GM21381 (cell line): ENCODE results near the gene G6PC3.

Experiments
- ATAC-seq: cut with Tn5 transposase; IDR thresholded peaks from one replicate; pipeline ENCODE4 v1.9.1; 2021; ENCODE audit warnings: mild to moderate bottlenecking, moderate library complexity; ENCODE audit not compliant: unreplicated experiment

G6PC3 gene

DNA sequence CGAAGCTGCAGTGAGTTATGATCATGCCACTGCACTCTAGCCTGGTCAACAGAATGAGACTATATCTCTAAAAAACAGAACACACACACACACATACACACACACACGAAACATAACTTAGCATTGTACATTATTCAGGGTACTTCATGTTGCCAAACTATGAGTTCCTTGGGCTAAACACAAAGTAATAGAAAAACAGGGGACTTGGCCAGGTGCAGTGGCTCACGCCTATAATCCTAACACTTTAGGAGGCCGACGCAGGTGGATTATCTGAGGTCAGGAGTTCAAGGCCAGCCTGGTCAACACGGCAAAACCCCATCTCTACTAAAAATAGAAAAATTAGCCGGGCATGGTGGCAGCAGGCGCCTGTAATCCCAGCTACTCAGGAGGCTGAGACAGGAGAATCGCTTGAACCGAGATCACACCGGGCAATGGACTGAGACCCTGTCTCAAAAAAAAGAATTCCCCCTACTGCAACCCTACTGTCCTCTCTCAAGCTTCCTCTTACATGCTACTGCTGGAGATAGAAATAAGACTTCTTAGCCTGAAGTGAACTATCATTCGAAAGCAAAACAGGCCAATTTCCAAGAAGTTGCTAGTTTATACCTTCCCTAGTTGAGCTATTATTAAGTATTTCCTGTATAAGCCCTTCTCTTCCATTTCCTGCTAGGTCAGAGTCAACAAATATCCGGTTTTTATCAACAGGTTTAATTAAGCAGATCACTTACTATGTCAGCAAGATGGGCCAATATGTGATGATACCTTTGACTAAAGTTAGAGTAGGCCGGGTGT is 11.2 kb upstream of the G6PC3 start:
- ATAC-seq = no peak

DNA sequence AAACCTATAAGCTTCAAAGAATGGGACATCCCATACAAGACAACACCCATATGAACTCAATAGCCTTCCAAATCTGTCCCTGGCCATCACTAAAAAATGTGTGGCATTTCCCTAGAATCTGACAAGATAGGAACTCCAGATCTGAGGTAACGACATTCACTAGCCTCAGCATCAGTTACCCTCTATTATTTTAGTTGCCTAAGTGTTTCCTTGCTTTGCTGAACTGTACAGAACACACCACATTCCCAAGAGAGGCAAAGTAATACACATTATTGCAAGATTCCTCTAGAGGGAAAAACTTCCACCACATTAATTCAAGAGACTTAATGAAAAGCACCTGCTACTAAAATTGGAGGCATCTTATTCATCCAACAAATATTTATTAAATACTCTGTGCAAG is 9.1 kb upstream of the G6PC3 start:
- ATAC-seq = no peak

DNA sequence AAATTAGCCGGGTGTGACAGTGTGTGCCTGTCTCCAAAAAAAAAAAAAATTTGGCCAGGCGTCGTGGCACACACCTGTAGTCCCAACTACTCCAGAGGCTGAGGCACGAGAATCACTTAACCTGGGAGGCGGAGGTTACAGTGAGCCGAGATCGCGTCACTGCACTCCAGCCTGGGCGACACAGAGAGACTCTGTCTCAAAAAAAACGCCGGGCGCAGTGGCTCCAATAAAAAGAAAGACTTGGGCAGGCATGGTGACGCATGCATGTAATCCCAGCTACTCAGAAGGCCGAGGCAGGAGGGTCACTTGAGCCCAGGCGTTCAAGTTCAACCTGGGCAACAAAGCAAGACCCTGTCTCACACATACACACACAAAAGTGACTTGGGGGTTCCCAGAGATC is 7.7 kb upstream of the G6PC3 start:
- ATAC-seq = no peak

DNA sequence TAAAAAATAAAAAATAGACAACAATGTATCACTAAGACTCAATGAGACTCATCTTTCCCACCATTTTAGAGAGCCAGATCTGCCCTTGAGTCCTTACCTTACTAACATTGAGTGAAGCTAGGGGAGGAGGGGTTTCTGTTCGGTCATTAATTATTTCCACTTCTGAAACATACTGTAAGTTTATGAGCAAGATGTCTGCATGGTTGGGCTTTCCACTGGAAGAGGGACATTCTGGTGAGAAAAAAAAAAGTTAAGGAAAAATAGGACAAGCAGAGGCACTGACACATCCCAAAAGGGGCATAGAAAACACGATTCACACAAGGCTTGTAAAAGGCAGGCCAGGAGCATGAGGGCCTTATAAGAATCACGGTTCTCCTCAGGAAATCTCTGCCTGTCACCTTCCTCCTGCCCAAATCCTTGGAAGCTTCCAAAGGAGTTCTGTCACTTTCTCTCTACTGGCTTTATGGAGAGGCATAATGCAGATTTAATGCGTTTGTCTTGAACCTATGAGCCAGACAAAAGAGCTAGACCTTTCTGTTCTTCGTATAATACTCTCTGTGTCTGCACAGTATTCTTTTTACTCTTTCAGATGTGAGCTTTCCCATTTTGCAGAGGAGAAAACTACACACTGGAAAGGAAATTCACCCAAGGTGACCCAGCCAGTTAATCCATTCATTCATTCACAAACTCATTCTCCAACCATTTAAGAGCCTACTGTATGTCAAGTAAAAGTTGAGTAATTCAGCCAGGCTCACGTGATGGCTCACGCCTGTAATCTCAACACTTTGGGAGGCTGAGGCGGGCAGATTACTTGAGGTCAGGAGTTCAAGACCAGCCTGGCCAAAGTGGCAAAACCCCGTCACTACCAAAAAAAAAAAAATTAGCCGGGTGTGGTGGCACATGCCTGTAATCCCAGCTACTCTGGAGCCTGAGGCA is 6.6 kb upstream of the G6PC3 start:
- no peak for ATAC-seq

DNA sequence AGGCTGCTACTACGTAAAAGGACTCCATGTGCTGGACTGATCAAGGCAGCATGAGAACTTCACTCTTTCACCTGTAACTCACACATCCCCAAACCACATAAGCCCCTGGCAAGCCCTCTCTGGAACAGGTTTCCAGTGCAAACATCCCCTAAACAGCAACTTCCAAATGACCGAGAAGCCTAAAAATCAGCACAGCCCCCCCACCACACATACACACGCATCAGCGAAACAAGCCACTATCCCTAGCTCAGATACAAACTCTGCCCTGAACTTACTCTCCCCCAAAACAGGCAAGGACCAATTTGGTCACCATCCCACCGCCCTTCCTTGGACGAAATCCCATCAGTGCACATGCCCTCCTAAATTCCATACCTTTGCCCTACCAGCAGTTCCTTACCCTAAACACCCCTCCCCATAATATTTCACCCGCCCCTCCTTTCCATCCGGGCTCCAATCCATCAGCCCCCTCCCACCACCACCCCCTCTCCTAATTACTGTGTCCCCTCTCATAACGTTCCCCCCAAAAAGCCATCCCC is 4.8 kb upstream of the G6PC3 start:
- no peak for ATAC-seq

DNA sequence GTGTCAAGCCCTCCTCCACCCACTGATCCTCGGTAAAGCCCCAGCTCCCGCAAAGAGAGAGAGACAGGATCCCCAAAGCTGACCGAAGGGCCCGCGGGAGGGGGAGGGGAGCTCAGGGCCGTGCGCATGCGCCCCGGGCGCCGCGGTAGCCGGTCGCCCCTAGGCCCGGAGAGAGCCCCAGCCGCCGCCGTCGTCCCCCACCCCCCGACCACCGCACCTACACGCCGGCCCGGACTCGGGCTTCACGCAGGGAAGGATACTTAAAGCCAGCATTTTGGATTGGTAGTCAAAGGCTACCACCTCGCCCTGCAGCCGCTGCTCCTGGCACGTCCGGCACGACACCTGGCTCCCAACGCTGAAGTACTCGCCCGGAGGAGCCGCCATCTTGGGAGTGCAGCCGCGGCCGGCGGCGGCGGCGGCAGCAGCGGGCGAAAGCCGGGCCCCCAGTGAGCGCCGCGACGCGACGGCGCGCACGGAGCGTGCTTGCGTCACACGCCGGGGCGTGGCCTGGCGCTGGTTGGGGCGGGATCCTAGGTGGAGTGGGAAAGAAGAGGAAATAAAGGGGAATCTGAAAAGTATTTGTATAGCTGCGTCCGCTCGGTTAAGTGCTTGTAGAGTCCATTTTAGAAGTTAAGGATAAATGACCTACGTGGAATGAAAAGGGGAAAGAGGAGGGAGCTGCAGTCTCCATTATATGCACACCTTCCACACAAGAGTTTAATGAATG is 4.2 kb upstream of the G6PC3 start, which contains the start of gene LSM12:
TSS of gene LSM12 (minus strand) at position 468 of the 727 bp plus-strand sequence. CDS start at position 384, 84 bp downstream.
- ATAC-seq = peak; percentile 57

DNA sequence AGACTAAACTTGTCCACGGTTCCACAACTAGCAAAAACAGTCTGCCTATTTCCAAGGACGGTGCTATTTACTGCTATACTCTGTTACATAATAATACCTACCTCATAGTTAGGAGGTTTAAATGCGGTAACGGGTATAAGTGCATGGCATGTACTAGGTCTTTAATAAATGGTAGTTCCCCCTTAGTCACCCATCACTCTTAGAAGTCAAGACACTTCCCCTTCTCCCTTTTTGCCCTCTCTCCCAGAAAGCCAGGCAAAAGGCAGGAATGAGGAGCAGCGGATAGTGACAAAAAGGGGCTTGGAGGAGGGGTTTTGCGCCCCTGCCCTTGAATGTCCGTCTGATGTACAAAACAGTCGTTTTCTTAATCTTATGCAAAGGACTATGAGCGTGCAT is 3.0 kb upstream of the G6PC3 start:
- ATAC-seq = no peak

DNA sequence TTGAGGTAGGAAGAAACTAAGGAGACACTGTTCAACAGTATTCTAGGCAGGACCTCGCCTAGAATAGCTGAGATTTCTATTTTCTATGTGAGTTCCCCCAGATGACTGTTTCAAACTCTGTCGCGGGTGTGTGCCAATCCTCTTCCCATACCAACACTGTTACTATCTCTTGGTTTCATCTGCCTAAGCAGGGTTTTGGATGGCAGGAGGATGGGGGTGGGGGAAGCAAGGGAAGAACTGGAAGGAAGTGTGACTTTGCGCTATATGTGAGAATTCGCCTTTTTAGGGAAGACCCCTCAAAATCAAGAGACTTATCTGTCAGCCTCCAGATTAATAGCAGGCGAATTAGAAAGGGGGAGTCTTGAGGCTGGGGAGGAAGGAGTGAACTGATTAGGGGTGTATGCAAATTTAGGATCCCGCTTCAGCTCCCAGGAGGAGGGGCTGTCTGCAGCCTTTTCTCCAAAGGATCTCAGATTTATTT is 521 bp upstream of the G6PC3 start:
- no peak for ATAC-seq

DNA sequence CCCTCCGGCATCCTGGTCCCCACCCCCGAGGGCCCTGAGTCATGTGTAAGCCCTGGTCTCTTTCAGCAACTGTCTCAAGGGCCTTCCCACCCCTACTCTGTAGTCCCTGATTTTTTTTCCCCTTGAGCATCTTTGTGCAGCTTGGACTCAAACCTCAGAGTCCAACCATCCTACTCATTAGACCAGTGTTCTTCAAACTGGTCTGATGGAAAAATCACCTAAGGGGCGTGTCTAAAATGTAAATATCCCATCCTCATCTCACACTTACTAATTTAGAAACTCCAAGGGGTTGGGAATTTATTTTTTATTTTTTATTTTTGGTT is 624 bp downstream of the G6PC3 start:
- no peak for ATAC-seq

DNA sequence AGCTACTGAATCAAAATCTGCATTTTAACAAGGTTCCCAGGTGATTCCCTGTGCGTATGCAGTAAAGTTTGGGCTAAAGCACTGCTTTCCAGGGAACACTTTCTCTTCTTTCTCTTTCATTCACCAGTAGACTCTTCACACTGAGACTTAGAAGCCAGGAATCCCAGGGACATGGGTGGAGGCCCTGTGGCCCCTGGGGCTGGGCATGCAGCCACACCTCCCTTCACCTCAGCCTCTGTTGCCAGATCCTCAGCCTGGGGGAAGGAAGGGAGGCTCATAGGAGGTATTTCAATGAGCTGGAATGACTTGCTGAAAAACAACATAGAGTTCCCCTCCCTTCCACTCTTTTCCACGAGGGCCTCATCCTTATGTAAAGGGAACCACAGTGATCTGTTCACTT is 1.2 kb downstream of the G6PC3 start:
- ATAC-seq = no peak

DNA sequence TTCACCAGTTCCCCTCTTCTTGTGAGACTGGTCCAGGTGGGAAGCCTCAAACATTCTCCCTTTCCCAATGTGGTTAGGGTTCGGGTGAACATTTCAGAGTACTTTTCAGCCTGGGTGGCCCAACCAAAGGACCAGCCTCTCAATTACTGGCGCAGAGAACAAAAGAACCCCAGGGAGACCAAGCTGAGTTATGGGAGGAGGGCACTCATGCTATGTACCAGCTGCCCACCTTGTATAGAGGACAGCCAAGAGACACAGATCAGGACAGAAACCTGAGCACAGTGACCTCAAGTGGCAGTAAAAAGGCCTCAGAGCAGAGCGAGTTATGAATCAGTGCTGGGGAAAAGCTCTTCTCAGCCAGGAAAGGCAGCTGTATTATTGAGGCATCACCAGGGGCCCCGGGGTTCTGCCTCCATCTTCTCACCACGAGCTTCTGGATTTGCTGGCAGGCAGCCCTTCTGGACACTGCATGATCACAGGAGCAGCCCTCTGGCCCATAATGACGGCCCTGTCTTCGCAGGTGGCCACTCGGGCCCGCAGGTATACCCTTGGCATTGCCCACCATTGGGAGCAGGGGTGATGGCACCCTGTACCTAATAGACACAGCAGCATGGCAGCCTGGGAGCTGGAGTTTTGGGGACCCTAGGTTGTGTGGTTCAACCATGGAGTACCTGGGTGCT is 3.8 kb downstream of the G6PC3 start:
- ATAC-seq = no peak

DNA sequence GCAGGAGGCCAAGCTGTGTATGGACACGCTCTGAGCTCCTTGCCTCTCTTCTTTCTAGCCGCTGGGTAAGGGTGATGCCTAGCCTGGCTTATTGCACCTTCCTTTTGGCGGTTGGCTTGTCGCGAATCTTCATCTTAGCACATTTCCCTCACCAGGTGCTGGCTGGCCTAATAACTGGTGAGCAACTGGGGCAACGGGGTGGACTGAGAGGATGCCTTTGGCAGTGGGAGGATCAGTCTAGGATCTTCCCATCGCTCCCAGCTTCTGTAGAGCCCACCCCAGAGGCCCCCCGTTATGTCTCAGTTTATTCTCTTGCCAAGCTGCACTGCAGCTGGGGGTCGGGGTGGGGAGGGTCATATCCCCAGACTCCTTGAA is 4.4 kb downstream of the G6PC3 start:
- no peak for ATAC-seq

DNA sequence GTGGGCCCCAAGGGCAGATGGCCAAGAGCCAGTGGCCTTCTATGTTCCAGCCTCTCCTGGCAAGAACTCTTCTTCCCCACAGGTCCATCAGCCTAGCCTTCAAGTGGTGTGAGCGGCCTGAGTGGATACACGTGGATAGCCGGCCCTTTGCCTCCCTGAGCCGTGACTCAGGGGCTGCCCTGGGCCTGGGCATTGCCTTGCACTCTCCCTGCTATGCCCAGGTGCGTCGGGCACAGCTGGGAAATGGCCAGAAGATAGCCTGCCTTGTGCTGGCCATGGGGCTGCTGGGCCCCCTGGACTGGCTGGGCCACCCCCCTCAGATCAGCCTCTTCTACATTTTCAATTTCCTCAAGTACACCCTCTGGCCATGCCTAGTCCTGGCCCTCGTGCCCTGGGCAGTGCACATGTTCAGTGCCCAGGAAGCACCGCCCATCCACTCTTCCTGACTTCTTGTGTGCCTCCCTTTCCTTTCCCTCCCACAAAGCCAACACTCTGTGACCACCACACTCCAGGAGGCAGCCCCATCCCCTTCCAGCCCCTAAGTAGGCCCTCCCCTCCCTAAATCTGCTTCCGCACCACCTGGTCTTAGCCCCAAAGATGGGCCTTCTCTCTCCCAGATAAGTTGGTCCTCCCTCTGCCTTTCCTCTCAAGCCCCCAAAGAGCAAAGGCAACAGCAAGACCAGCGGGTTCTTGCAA is 5.2 kb downstream of the G6PC3 start:
- ATAC-seq = no peak

DNA sequence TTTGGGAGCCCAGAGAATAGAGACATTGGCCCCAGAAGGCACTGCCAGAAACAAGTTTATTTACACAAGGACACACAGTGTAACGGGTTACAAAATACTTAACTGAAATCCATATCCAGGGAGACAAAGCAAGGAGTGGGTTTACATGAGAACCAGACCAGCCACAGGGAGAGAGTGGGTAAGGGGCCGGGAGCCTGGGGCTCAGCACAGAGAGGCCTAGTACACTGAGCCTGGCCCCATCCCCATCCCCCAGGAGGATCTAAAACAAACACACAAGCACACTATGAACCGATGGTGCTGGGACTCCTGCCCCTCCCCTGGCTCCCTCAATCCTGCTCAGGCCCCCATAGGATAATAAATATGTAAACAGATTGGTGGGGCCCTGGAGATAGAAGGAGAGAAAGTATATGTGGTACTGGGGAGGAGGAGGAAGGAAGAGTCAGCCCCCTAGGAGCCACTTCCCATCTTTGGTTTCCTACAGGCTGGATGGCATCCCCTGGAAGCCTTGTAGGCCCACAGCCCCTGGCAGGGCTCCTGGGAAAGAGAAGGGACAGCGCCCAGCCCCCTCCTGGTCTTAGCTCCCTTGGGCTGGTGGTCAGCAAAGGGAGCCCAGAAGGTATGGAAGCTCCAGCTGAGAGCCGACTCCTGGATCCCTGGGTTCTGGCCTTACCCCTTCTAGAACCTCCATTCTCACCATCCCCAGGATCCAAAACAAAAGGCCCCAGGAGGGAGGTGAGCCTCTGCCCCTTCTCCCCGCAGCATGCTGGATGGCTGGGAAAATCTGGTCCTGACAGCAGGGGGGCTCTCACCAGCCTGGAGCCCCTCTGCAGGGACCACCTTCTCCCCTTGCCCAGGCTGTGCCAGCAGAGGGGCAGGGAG is 6.4 kb downstream of the G6PC3 start:
- no peak for ATAC-seq

DNA sequence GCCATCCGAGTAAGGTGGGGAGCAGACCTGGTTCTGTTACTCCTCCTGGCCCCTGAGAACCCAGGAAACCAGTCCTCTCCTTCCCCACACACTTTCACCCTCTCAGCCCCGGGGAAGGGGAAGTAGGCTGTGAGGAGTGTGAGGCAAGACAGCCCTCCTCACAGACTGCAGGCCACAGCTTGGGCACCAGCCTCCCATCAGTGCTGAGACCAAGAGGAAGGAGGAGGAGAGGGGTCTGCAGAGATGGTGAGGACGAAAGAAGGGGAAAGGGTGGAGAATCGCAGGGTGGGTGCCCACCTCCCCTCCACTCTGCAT is 7.0 kb downstream of the G6PC3 start:
- ATAC-seq = no peak

DNA sequence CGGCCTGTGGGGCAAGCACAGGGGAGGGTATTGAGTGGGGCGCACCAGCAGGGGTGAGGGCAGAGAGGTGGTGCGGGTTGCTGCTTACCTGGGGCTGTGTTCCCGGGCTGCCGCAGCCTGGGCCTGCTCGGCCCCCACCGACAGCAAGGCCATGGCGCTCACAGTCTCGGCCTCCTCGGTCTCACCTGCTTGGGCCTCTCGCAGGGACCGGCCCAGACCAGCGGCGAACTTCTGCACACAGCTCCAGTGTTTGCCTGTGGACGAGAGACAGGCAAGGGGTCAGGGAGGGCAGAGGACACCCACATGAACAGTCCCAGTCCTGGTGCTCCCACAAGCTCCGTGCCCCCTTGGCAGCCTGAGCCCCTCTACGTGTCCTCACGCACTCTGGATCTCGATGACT is 7.9 kb downstream of the G6PC3 start:
- ATAC-seq = no peak

DNA sequence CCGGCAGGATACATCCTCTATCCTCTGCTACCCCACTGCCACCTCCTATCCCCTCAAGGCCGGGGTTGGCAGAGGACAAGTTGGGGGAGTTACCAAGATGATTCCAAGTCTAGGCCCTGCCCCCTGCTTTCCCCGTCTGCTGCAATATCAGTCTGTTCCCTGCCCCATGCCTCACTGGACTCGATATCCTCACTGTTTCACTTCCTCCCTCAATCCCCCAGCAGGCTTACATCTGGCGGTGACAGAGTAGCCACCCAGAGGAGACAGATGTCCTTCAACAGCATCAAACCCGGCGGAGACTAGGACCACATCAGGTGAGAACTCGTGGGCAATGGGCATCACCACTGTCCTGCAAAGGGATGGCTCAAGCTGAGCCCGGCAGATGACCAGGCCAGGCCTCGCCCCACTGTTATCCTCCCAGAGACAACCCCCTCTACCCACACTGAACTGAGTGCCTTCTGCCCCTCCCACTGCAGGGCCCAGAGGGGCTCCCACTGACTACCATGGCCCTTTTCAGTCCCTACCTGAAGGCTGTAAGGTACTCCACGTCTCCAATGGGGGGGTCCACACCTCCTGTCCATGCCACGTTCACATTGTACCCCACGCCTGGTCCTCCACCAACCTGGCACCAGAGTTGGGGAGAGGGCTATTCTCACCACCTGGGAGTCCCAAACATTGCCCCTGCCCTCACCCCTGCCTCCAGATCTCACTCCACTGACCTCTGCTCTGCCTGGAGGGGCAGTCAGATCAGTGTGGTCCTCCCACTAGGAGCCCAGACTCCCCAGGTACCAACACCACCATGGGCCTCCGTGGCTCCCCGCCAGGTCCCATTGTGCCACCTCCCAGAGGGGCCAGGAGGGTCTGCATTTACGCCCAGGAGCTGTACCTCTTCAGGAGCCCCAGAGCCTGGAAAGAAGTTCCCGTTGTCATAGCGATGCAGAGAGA is 9.6 kb downstream of the G6PC3 start:
- ATAC-seq = no peak

DNA sequence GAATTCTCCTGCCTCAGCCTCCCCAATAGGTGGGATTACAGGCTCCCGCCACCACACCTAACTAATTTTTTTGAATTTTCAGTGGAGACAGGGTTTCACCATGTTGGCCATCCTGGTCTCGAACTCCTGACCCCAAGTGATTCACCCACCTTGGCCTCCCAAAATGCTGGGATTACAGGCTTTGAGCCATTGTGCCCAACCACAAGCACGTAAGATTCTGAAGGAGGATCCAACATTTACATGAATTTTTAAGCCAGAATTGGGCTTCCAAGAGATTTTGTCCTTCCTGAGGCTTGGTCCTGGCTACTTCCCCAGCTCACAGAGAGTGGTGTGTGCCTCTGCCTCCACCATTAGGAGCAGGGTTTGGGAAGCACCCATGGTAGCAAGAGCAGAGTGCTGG is 11.1 kb downstream of the G6PC3 start:
- no peak for ATAC-seq
